GM12872 (cell line): ENCODE results near the gene SCAND1.

Experiments
- TF ChIP-seq, protein P1 (sequence below): IDR thresholded peaks from 3 replicates; pipeline ENCODE4 v1.5.1; 2011; ENCODE audit warnings: low read depth, mild to moderate bottlenecking, low read length, moderate library complexity; ENCODE audit not compliant: insufficient read depth

Gene SCAND1

DNA sequence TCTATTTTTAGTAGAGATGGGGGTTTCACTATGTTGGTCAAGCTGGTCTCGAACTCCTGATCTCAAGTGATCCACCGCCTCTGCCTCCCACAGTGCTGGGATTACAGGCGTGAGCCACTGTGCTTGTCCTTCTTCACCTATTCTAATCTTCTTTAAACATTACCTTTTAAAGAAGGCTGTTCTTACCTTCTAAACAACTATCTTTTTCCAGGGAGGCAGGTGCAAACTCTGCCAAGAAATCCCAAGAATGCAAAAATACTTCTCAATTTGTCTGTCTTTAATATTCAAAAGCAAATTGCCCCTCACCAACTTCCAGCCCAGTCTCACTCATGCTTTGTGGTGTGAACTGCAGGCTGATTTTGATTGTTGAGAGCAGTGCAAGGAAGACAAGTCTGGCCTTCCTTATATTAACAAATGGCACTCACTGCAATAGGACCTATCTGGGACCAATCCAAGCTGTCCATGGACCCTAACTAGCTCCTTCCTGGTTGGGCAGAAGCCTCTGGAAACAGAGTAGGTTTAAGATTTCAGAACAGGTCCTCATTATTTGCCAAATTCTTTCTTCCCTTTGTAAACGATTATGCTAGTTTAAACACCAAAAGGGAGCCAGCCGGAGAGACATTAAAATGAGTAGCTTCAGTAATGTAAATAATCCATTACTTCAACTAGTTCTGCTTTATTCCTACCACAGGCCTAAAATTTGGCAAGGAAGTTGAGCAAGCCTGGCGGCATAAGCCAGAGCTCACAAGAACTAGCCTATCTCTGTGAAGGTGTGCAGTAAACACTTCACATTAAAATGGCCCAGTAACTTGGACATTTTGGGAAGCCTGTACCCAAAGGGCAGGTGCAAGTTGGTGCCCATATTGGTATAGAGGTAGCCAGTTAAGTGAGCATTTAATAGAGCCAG lies 1.6 kb downstream of the SCAND1 start:
- TF ChIP-seq, protein P1, sequence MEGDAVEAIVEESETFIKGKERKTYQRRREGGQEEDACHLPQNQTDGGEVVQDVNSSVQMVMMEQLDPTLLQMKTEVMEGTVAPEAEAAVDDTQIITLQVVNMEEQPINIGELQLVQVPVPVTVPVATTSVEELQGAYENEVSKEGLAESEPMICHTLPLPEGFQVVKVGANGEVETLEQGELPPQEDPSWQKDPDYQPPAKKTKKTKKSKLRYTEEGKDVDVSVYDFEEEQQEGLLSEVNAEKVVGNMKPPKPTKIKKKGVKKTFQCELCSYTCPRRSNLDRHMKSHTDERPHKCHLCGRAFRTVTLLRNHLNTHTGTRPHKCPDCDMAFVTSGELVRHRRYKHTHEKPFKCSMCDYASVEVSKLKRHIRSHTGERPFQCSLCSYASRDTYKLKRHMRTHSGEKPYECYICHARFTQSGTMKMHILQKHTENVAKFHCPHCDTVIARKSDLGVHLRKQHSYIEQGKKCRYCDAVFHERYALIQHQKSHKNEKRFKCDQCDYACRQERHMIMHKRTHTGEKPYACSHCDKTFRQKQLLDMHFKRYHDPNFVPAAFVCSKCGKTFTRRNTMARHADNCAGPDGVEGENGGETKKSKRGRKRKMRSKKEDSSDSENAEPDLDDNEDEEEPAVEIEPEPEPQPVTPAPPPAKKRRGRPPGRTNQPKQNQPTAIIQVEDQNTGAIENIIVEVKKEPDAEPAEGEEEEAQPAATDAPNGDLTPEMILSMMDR, result no peak

DNA sequence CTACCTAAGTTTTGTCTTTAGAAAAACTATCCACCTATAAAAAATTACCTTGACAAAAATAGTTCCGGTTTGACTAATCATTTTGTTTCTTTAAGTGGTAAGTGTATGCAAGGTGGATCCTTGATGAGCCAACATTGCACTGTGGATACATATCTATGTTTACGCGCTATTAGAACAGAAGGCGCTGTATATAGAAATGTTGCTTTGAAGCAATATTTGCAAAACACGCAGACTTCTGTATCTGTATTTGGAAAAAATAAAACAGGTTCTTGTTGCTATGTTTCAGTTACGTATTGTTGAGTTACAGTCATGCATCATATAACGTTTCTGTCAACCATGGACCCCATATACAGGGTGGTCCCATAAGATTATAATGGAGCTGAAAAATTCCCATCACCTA lies 4.2 kb downstream of the SCAND1 start:
- TF ChIP-seq, protein P1, result no peak

DNA sequence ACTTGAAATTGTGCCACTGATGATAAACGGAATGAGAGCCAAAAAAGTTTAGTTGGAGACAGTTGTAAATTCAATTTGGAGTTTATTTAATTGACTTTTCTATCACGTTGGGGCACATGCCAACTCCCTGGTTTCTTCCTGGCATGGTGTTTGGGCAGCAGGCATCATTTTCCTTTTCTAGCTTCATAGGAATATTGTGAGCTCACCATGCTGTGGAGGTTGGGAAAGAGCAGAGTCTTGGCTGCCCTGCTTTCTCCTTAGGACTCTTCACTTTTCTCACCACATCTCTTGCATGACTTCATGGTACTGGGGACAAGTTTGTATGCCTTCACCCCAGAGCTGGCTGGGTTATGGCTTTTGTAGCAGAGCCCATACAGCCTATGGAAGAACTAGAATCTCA lies 6.4 kb downstream of the SCAND1 start:
- TF ChIP-seq, protein P1, result no peak

DNA sequence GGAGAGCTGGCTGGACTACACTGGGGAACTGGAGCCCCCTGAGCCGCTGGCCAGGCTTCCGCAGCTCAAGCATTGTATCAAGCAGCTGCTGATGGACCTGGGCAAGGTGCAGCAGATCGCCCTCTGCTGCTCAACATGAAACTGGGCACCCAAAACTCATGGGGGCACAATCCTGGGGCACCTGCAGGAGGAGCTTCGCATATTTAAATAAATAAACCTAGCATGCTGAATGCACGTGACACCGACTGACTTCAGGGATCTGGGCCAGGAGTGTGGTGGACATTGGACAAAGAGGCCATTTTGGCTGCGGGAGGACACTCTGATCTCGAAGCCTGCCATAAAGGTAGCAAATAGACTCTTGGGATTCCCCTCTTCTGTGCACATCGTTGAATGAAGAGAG lies 6.8 kb downstream of the SCAND1 start:
- TF ChIP-seq, protein P1, result peak; percentile 55

DNA sequence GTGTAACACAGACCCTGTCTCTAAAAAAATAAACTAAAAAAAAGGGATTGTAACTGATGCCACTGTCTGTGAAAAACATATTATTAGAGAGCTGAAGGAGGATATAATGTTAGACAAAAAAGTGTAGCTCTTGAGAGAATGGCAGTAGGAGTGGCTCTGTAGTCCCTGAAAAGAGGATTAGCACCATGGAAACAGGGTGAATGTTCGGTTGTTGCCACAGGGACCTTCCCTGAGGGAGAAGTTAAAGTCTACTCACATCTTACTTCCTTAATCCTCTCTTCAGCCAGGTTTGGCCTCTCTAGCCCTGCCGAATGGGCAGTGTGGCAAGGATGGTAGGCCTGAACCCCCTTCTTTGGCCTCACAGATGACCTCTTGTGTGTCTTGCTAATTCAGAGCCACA lies 12.1 kb downstream of the SCAND1 start:
- TF ChIP-seq, protein P1, result no peak

DNA sequence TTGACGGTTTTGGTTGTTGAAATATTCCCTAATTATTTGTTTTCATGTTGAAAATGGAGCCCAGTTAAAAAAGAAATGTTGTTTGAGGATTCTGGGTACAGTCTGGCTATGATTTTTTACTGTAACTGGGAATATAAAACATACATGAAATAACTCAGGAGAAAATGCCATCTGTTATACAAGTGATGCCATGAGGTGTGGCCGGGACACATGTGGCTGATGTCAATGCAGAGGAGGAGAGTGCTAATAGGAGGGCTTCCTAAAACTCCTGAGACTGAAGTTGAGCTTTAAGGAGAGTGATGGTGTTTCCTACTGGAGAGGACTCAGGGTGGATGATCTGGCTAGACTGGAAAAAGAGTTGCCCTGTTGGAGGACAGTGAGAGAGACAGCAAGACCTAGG lies 12.7 kb downstream of the SCAND1 start:
- TF ChIP-seq, protein P1, result no peak

DNA sequence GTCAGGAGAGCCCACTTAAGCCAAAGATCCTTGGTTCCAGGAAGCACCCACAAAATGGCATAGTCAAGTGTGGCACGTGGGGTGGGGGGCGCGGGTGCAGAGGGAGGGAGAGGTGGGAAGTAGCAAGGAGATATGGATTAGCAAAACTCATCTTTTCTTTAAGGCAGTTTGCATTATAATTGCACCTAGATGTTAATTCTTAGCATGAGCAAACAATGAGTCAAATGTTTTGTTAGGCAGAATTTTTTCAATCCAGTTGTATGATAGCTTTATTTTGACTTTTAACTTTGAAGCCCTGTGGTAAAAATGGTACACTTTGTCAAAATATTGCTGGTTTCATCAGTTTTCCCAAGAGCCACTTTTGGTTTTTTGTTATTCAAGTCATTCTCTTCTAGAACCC lies 15.0 kb downstream of the SCAND1 start:
- TF ChIP-seq, protein P1, result no peak
